ENCODE measurements around the gene NDUFA6.

- TF ChIP-seq CTCF (IDR thresholded peaks at IDR 0.05) = no peak
- TF ChIP-seq POLR2A (IDR thresholded peaks at IDR 0.05) = no peak
- TF ChIP-seq POLR2AphosphoS5 (IDR thresholded peaks at IDR 0.05) = no peak
Observed at GRCh38 chr22:42101199-42101598, 10.6 kb upstream of the NDUFA6 start.
